Adrenal gland (tissue), 5 donors: ENCODE results near the gene TOR4A.

Experiments
- CTCF ChIP-seq, 6 experiments: fragments of 450-650 bp in 4 of 6; fragments of 200-600 bp in 2 of 6; sonication (generic) in 1 of 6; IDR thresholded peaks; 1 replicate in 5 of 6; 2 replicates in 1 of 6; pipeline versions ENCODE4 v1.5.1 to v1.8.0; 2016 to 2021; ENCODE audit warnings: antibody characterized with exemption in 6 of 6, mild to moderate bottlenecking in 2 of 6, moderate library complexity in 1 of 6
- POLR2A ChIP-seq, 2 donors: fragments of 450-650 bp; IDR thresholded peaks; one replicate each; pipeline ENCODE4 v1.6.1; 2017; ENCODE audit warnings: antibody characterized with exemption in 2 of 2, mild to moderate bottlenecking in 2 of 2, moderate library complexity in 1 of 2
- donor health status: DM: no; HTN: no; CAD: no.

- TF ChIP-seq CTCF (IDR thresholded peaks at IDR 0.05) (no peak), POLR2A (IDR thresholded peaks at IDR 0.05) (no peak)
Observed at GRCh38 chr9:137228506-137228967, 49.0 kb upstream of the TOR4A start.
